ENCODE results near the gene SLCO3A1.

GRCh38 chr15:92025706-92026270 lies 172.3 kb downstream of the SLCO3A1 start:
- TF ChIP-seq POLR2A (IDR thresholded peaks at IDR 0.05) (no peak), CTCF (IDR thresholded peaks at IDR 0.05) (no peak), POLR2AphosphoS5 (IDR thresholded peaks at IDR 0.05) (no peak)

Measured in transverse colon (tissue), 4 donors.